ENCODE data around the gene NANOS3.
A peak's percentile ranks its signal among the peaks of the same experiment; 100 is the strongest.

Gene NANOS3

GRCh38 chr19:13892870-13893269 is 15.9 kb downstream of the NANOS3 start:
- TF ChIP-seq CTCF (IDR thresholded peaks at IDR 0.05; ENCODE audit: low read depth, low read length, missing control alignments): no peak

GRCh38 chr19:13894552-13894951 is 17.6 kb downstream of the NANOS3 start:
- TF ChIP-seq CTCF (IDR thresholded peaks at IDR 0.05; ENCODE audit: low read depth, low read length, missing control alignments): no peak
- no peak for DNase-seq (ENCODE audit: low read depth)
- H3K4me3 ChIP-seq (ENCODE audit: low read depth, low read length): no peak overlapping the region

More at GRCh38 chr19:13892870-13893269, 15.9 kb downstream of the NANOS3 start:
- no peak overlapping the region for H3K4me3 ChIP-seq (ENCODE audit: low read depth, low read length)
- no peak for DNase-seq (ENCODE audit: low read depth)

GRCh38 chr19:13896227-13896626 is 19.3 kb downstream of the NANOS3 start:
- no peak overlapping the region for H3K4me3 ChIP-seq (ENCODE audit: low read depth, low read length)
- no peak for DNase-seq (ENCODE audit: low read depth)
- no peak for TF ChIP-seq CTCF (IDR thresholded peaks at IDR 0.05; ENCODE audit: low read depth, low read length, missing control alignments)

- no peak overlapping the region for H3K4me3 ChIP-seq (ENCODE audit: low read depth, low read length)
- DNase-seq (ENCODE audit: low read depth): no peak
- TF ChIP-seq CTCF (IDR thresholded peaks at IDR 0.05; ENCODE audit: low read depth, low read length, missing control alignments): no peak
These were observed 22.5 kb downstream of the NANOS3 start for GRCh38 chr19:13899393-13899792.

- no peak for DNase-seq (ENCODE audit: low read depth)
These were observed 23.1 kb downstream of the NANOS3 start for GRCh38 chr19:13899912-13900584.

GRCh38 chr19:13902993-13903555 is 26.1 kb downstream of the NANOS3 start:
- no peak for DNase-seq (ENCODE audit: low read depth)
- peak; percentile 51 for TF ChIP-seq CTCF (IDR thresholded peaks at IDR 0.05; ENCODE audit: low read depth, low read length, missing control alignments)
- H3K4me3 ChIP-seq (ENCODE audit: low read depth, low read length): no peak overlapping the region

More at GRCh38 chr19:13899912-13900584, 23.1 kb downstream of the NANOS3 start:
- H3K4me3 ChIP-seq (ENCODE audit: low read depth, low read length): no peak overlapping the region
- no peak for TF ChIP-seq CTCF (IDR thresholded peaks at IDR 0.05; ENCODE audit: low read depth, low read length, missing control alignments)

Measured in GM12864 (cell line).